SK-N-SH (cell line): ENCODE results near the gene RAB39B. TPM values are rescaled to one million over a fixed set of nuclear protein-coding genes. Genes with fewer than 3 reads are reported as not detected.
"Not testable (repeated sequence)": the region's sequence is repeated elsewhere in the genome, so short reads cannot be mapped to it uniquely, and the experiment has no call there.

Experiments
- CTCF ChIA-PET: fragments of 300-600, 350-600 bp; formaldehyde crosslinking; extraction: SDS; loops from one replicate; lab custom pipeline; 2021; lab: Yijun Ruan, JAX
- POLR2A ChIA-PET: fragments of 350-600 bp; sonication (Branson Sonifier 250); formaldehyde crosslinking; extraction: SDS; loops from one replicate; lab custom pipeline; 2020; ENCODE audit warnings: antibody characterized with exemption, inconsistent platforms; lab: Yijun Ruan, JAX
- DNase-seq: peaks from one replicate; pipeline ENCODE4 v3.0.0; 2012
- H2AFZ ChIP-seq: fragments of 200-600 bp; sonication (generic); 2 replicates; pipeline ENCODE4 v1.8.1; 2016; ENCODE audit warnings: antibody characterized with exemption, mild to moderate bottlenecking, low read depth
- H3F3A ChIP-seq: fragments of 200-600 bp; sonication (generic); replicated peaks from 2 replicates; pipeline ENCODE3; 2016; ENCODE audit warnings: antibody characterized with exemption, mild to moderate bottlenecking; ENCODE audit not compliant: insufficient read depth
- H3K27ac ChIP-seq, 2 experiments: fragments of 200-500 bp in 1 of 2; fragments of 200-600 bp in 1 of 2; sonication (Bioruptor generic) in 1 of 2; sonication (generic), shearing (Covaris generic) in 1 of 2; 2 replicates each; pipeline versions ENCODE4 v1.5.1 to v1.6.1; 2014 to 2016; ENCODE audit warnings: low read depth in 2 of 2, inconsistent platforms in 1 of 2, low read length in 1 of 2, mild to moderate bottlenecking in 1 of 2, mixed read lengths in 1 of 2
- H3K27me3 ChIP-seq: fragments of 200-600 bp; sonication (generic), shearing (Covaris generic); 2 replicates; pipeline ENCODE4 v1.6.1; 2016; ENCODE audit warnings: mixed run types; ENCODE audit not compliant: insufficient read depth
- H3K36me3 ChIP-seq, 2 experiments: fragments of 200-500 bp in 1 of 2; fragments of 200-600 bp in 1 of 2; sonication (Bioruptor generic) in 1 of 2; sonication (generic) in 1 of 2; replicated peaks in 1 of 2; 2 replicates each; pipeline versions ENCODE3 to v1.5.1; 2014 to 2016; ENCODE audit warnings: low read length in 1 of 2, mild to moderate bottlenecking in 1 of 2; ENCODE audit not compliant: insufficient read depth in 2 of 2, control insufficient read depth in 1 of 2
- H3K4me1 ChIP-seq, 2 experiments: fragments of 200-500 bp in 1 of 2; fragments of 200-600 bp in 1 of 2; sonication (Bioruptor generic) in 1 of 2; sonication (generic), shearing (Covaris generic) in 1 of 2; 2 replicates each; pipeline versions ENCODE4 v1.5.1 to v1.6.1; 2014 to 2016; ENCODE audit warnings: low read depth in 1 of 2, low read length in 1 of 2, mixed run types in 1 of 2; ENCODE audit not compliant: insufficient read depth in 2 of 2, control insufficient read depth in 1 of 2
- H3K4me2 ChIP-seq: fragments of 200-600 bp; sonication (generic), shearing (Covaris generic); 2 replicates; pipeline ENCODE4 v1.6.1; 2017; ENCODE audit warnings: mixed run types
- H3K4me3 ChIP-seq, 2 experiments: fragments of 200-500 bp in 1 of 2; fragments of 200-600 bp in 1 of 2; sonication (Bioruptor generic) in 1 of 2; sonication (generic), shearing (Covaris generic) in 1 of 2; 2 replicates each; pipeline versions ENCODE4 v1.5.1 to v1.8.1; 2014 to 2016; ENCODE audit warnings: low read depth in 2 of 2, inconsistent platforms in 1 of 2, low read length in 1 of 2, mild to moderate bottlenecking in 1 of 2, mixed read lengths in 1 of 2, moderate library complexity in 1 of 2
- H3K79me2 ChIP-seq: fragments of 200-600 bp; sonication (generic); 2 replicates; pipeline ENCODE4 v1.8.1; 2017; ENCODE audit warnings: mild to moderate bottlenecking; ENCODE audit not compliant: insufficient read depth
- H3K9ac ChIP-seq: fragments of 200-600 bp; sonication (generic); 2 replicates; pipeline ENCODE4 v1.6.1; 2017; ENCODE audit warnings: mixed run types
- H3K9me2 ChIP-seq: fragments of 200-600 bp; sonication (generic); 2 replicates; pipeline ENCODE4 v1.6.1; 2017; ENCODE audit warnings: mixed run types
- H3K9me3 ChIP-seq: fragments of 200-600 bp; sonication (generic); 2 replicates; pipeline ENCODE4 v1.6.1; 2017; ENCODE audit warnings: mixed run types, mild to moderate bottlenecking, moderate library complexity
- H4K20me1 ChIP-seq: fragments of 200-600 bp; sonication (generic); 2 replicates; pipeline ENCODE4 v1.6.1; 2017; ENCODE audit warnings: mild to moderate bottlenecking, mixed run types; ENCODE audit not compliant: insufficient read depth
- FOSL2 ChIP-seq: IDR thresholded peaks from 2 replicates; pipeline ENCODE4 v1.4.0; 2012; ENCODE audit warnings: low read depth, mild to moderate bottlenecking, moderate library complexity, borderline replicate concordance
- FOXM1 ChIP-seq: IDR thresholded peaks from 2 replicates; pipeline ENCODE4 v1.4.0; 2012; ENCODE audit warnings: low read depth, mild to moderate bottlenecking
- GABPA ChIP-seq: IDR thresholded peaks from 2 replicates; pipeline ENCODE4 v1.4.0; 2012; ENCODE audit warnings: low read depth, mild to moderate bottlenecking
- GATA2 ChIP-seq: sonication (generic); formaldehyde crosslinking; IDR thresholded peaks from 2 replicates; pipeline ENCODE4 v1.5.0; 2020; ENCODE audit warnings: mild to moderate bottlenecking, missing genetic modification reagents
- MEF2A ChIP-seq: IDR thresholded peaks from 2 replicates; pipeline ENCODE4 v1.4.0; 2012; ENCODE audit warnings: low read depth, borderline replicate concordance
- MXI1 ChIP-seq: IDR thresholded peaks from 2 replicates; pipeline ENCODE4 v1.6.1; 2012; ENCODE audit warnings: mild to moderate bottlenecking, low read depth, low read length, improper control_type of control experiment
- NFIC ChIP-seq: IDR thresholded peaks from 2 replicates; pipeline ENCODE4 v1.4.0; 2012; ENCODE audit warnings: borderline replicate concordance
- POLR2AphosphoS5 ChIP-seq: IDR thresholded peaks from 2 replicates; pipeline ENCODE4 v1.6.1; 2012; ENCODE audit warnings: low read depth, low read length
- RAD21 ChIP-seq: IDR thresholded peaks from 2 replicates; pipeline ENCODE4 v1.6.1; 2012; ENCODE audit warnings: mild to moderate bottlenecking, low read length
- RCOR1 ChIP-seq: fragments of 150-350 bp; IDR thresholded peaks from 2 replicates; pipeline ENCODE4 v1.6.1; 2017; ENCODE audit warnings: antibody characterized with exemption, low read length
- RFX5 ChIP-seq: IDR thresholded peaks from 2 replicates; pipeline ENCODE4 v1.6.1; 2012; ENCODE audit warnings: mild to moderate bottlenecking, improper control_type of control experiment, low read length
- SIN3A ChIP-seq: IDR thresholded peaks from 2 replicates; pipeline ENCODE4 v1.6.1; 2012; ENCODE audit warnings: low read depth, mild to moderate bottlenecking, low read length, moderate library complexity, borderline replicate concordance
- YY1 ChIP-seq: IDR thresholded peaks from 2 replicates; pipeline ENCODE4 v1.4.0; 2012; ENCODE audit warnings: low read depth, mild to moderate bottlenecking
- WGBS: methylation state at CpG from one replicate; pipeline ENCODE4 v1.1.6; 2017; ENCODE audit warnings: low lambda C conversion rate; 5-methylcytosine and 5-hydroxymethylcytosine counted together
- polyA plus RNA-seq, 3 experiments: library from polyadenylated mRNA; depleted of rRNA; stranded (reverse); fragments of >200 nt; gene quantifications; 2 replicates each; pipeline ENCODE4 v1.2.3, GENCODE V29; 2012
- TF ChIP-seq, protein P1 (sequence below): fragments of 150-350 bp; IDR thresholded peaks from 2 replicates; pipeline ENCODE4 v1.6.1; 2017; ENCODE audit warnings: antibody characterized with exemption, low read length, low read depth, borderline replicate concordance
- TF ChIP-seq, protein P2 (sequence below): fragments of 200-600 bp; sonication (generic); IDR thresholded peaks from 2 replicates; pipeline ENCODE4 v1.6.1; 2017; ENCODE audit warnings: antibody characterized with exemption, mild to moderate bottlenecking, moderate library complexity
- TF ChIP-seq, protein P3 (sequence below): IDR thresholded peaks from 2 replicates; pipeline ENCODE4 v1.4.0; 2012; ENCODE audit warnings: low read depth, borderline replicate concordance
- TF ChIP-seq, protein P4 (sequence below): IDR thresholded peaks from 2 replicates; pipeline ENCODE4 v1.4.0; 2012; ENCODE audit warnings: low read depth

RAB39B gene
- polyA plus RNA-seq, 1 of the 3 experiments (the other 2 are of a cell fraction) = 1.3 TPM

DNA sequence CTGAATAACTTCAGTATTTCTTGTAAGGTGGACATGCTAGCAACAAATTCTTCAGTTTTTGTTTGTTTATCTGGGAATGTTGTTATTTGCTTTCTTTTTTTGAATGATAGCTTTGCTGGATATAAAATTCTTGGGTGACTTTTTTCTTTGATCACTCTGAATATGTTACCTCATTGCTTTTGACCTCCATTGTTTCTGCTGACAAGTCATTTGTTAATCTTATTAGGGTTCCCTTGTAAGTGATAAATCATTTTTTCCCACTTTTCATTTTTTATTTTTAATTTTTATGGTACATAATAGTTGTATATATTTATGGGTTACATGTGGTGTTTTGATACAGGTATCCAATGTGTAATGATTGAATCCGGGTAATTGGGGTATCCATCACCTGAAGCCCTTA lies 6.7 kb upstream of the RAB39B start:
- H3K9me2 ChIP-seq = no peaks in the 10 kb centered on the region
- H3K27ac ChIP-seq = no peak overlapping the region
- no peak overlapping the region for H3K4me2 ChIP-seq
- no peaks in the 10 kb centered on the region for H3K4me1 ChIP-seq
- TF ChIP-seq GABPA = no peak
- TF ChIP-seq RAD21 = no peak
- no peak for TF ChIP-seq SIN3A
- TF ChIP-seq MEF2A = no peak
- no peak for TF ChIP-seq MXI1
- TF ChIP-seq, protein P1, sequence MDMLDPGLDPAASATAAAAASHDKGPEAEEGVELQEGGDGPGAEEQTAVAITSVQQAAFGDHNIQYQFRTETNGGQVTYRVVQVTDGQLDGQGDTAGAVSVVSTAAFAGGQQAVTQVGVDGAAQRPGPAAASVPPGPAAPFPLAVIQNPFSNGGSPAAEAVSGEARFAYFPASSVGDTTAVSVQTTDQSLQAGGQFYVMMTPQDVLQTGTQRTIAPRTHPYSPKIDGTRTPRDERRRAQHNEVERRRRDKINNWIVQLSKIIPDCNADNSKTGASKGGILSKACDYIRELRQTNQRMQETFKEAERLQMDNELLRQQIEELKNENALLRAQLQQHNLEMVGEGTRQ = no peak
- no peak for TF ChIP-seq GATA2 (CRISPR knock-in tag)
- TF ChIP-seq NFIC = no peak
- TF ChIP-seq FOXM1 = no peak
- TF ChIP-seq, protein P2, sequence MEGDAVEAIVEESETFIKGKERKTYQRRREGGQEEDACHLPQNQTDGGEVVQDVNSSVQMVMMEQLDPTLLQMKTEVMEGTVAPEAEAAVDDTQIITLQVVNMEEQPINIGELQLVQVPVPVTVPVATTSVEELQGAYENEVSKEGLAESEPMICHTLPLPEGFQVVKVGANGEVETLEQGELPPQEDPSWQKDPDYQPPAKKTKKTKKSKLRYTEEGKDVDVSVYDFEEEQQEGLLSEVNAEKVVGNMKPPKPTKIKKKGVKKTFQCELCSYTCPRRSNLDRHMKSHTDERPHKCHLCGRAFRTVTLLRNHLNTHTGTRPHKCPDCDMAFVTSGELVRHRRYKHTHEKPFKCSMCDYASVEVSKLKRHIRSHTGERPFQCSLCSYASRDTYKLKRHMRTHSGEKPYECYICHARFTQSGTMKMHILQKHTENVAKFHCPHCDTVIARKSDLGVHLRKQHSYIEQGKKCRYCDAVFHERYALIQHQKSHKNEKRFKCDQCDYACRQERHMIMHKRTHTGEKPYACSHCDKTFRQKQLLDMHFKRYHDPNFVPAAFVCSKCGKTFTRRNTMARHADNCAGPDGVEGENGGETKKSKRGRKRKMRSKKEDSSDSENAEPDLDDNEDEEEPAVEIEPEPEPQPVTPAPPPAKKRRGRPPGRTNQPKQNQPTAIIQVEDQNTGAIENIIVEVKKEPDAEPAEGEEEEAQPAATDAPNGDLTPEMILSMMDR = no peak
- no peak for TF ChIP-seq RFX5
- no peak for TF ChIP-seq POLR2AphosphoS5
- TF ChIP-seq YY1 = no peak
- TF ChIP-seq, protein P3, sequence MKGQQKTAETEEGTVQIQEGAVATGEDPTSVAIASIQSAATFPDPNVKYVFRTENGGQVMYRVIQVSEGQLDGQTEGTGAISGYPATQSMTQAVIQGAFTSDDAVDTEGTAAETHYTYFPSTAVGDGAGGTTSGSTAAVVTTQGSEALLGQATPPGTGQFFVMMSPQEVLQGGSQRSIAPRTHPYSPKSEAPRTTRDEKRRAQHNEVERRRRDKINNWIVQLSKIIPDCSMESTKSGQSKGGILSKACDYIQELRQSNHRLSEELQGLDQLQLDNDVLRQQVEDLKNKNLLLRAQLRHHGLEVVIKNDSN = no peak
- TF ChIP-seq RCOR1 = no peak
- TF ChIP-seq FOSL2 = no peak
- TF ChIP-seq, protein P4, sequence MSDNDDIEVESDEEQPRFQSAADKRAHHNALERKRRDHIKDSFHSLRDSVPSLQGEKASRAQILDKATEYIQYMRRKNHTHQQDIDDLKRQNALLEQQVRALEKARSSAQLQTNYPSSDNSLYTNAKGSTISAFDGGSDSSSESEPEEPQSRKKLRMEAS = no peak
- ChIA-PET POLR2A (no interaction called here), CTCF (no interaction called here)
- H4K20me1 ChIP-seq = no peaks in the 10 kb centered on the region
- H3K79me2 ChIP-seq = no peaks in the 10 kb centered on the region
- no peak for DNase-seq
- no peaks in the 10 kb centered on the region for H3K9me3 ChIP-seq
- H2AFZ ChIP-seq = no peak overlapping the region
- no peaks in the 10 kb centered on the region for H3F3A ChIP-seq
- H3K4me3 ChIP-seq = no peak overlapping the region
- no peak overlapping the region for H3K9ac ChIP-seq
- 9% methylated on average over 1 of the region's 1 CpG for WGBS
- no peaks in the 10 kb centered on the region for H3K36me3 ChIP-seq
- H3K27me3 ChIP-seq = no peaks in the 10 kb centered on the region

DNA sequence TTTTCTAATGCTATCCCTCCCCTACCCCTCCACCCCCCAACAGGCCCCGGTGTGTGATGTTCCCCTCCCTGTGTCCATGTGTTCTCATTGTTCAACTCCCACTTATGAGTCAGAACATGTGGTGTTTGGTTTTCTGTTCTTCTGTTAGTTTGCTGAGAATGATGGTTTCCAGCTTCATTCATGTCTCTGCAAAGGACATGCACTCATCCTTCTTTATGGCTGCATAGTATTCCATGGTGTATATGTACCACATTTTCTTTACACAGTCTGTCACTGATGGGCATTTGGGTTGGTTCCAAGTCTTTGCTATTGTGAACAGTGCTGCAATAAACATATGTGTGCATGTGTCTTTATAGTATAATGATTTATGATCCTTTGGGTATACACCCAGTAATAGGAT lies 3.7 kb upstream of the RAB39B start:
- H3K27ac ChIP-seq, H3K4me2 ChIP-seq, POLR2A ChIA-PET, DNase-seq, H3F3A ChIP-seq, H4K20me1 ChIP-seq, H3K9me2 ChIP-seq, H3K79me2 ChIP-seq, H3K4me3 ChIP-seq, H3K27me3 ChIP-seq, H3K9ac ChIP-seq, H3K9me3 ChIP-seq, H3K4me1 ChIP-seq, H2AFZ ChIP-seq, H3K36me3 ChIP-seq: not testable (repeated sequence)
- CTCF ChIA-PET = interaction anchor here (1.1 kb wide), 1 partner anchor 42 kb away, joined by 3 read pairs; no protein-coding TSS in a partner anchor
- WGBS = 25% methylated on average over 1 of the region's 1 CpG
